Heart left ventricle (tissue), 16 donors: ENCODE results near the gene EIF4E1B. TPM values are rescaled to one million over a fixed set of nuclear protein-coding genes. Genes with fewer than 3 reads are reported as not detected.
A peak's percentile ranks its signal among the peaks of the same experiment; 100 is the strongest.

Source experiments
- ATAC-seq, 4 donors: fragments of 200-7000 bp; cut with Tn5 transposase; one replicate each; pipeline ENCODE4 v1.9.1; 2020 to 2022; ENCODE audit warnings: moderate library complexity in 4 of 4, mild to moderate bottlenecking in 3 of 4, moderate number of reproducible peaks in 1 of 4
- DNase-seq, 5 donors: peaks; one replicate each; pipeline ENCODE4 v3.0.0-alpha.2; 2020
- H3K27ac ChIP-seq, 12 donors: fragments of 200-600 bp; sonication (generic) in 4 of 12; one replicate each; pipeline versions ENCODE4 v1.5.0 to v1.8.0; 2016 to 2022; ENCODE audit warnings: mild to moderate bottlenecking in 2 of 12
- H3K27me3 ChIP-seq, 9 donors: fragments of 200-600 bp; sonication (generic) in 2 of 9; one replicate each; pipeline versions ENCODE4 v1.5.1 to v1.8.0; 2016 to 2022; ENCODE audit warnings: mild to moderate bottlenecking in 3 of 9
- H3K36me3 ChIP-seq, 9 donors: fragments of 200-600 bp; sonication (generic) in 2 of 9; one replicate each; pipeline versions ENCODE4 v1.5.0 to v1.8.0; 2018 to 2022; ENCODE audit warnings: mild to moderate bottlenecking in 2 of 9
- H3K4me1 ChIP-seq, 12 donors: fragments of 200-600 bp; sonication (generic) in 4 of 12; one replicate each; pipeline versions ENCODE4 v1.5.0 to v1.8.0; 2016 to 2022; ENCODE audit warnings: mild to moderate bottlenecking in 3 of 12
- H3K4me3 ChIP-seq, 12 donors: fragments of 200-600 bp; sonication (generic) in 4 of 12; one replicate each; pipeline versions ENCODE4 v1.5.0 to v1.8.0; 2017 to 2022; ENCODE audit warnings: mild to moderate bottlenecking in 9 of 12, moderate library complexity in 4 of 12
- H3K9me3 ChIP-seq, 12 donors: fragments of 200-600 bp; sonication (generic) in 4 of 12; one replicate each; pipeline versions ENCODE4 v1.5.0 to v1.8.0; 2016 to 2022; ENCODE audit warnings: mild to moderate bottlenecking in 1 of 12
- CTCF ChIP-seq, 12 donors: fragments of 200-600 bp; sonication (generic) in 4 of 12; IDR thresholded peaks; one replicate each; pipeline versions ENCODE4 v1.5.0 to v1.8.0; 2018 to 2022; ENCODE audit warnings: antibody characterized with exemption in 12 of 12, mild to moderate bottlenecking in 5 of 12
- POLR2A ChIP-seq, 2 donors: fragments of 450-650 bp; IDR thresholded peaks; one replicate each; pipeline ENCODE4 v1.6.1; 2017; ENCODE audit warnings: antibody characterized with exemption in 2 of 2, mild to moderate bottlenecking in 2 of 2, moderate library complexity in 2 of 2
- WGBS, 4 donors: extraction: QIAGEN DNeasy Blood & Tissue Kit in 2 of 4; methylation state at CpG; one replicate each; pipeline versions ENCODE4 v1.1.5 to v1.1.7; 2013 to 2018; 5-methylcytosine and 5-hydroxymethylcytosine counted together
- intact Hi-C, 10 donors: fragments of 100-400 bp; cut with DNase I; formaldehyde crosslinking; loops; one replicate each; pipeline versions ENCODE4 v1.11.1 to v1.14.2; 2022
- polyA plus RNA-seq, 2 donors: library from polyadenylated mRNA; stranded (reverse); fragments of 200-250 nt; gene quantifications; one replicate each; pipeline ENCODE4 v1.2.3, GENCODE V29; 2013
- total RNA-seq, 9 donors: library from RNA; depleted of rRNA in 2 of 9; stranded (reverse); fragments of >200 nt in 2 of 9; fragmentation: NEBNext Ultra II Directional in 3 of 9; extraction: Animal tissue kit (Norgen Biotek cat#: 25700) in 3 of 9; gene quantifications; one replicate each; pipeline versions ENCODE4 v1.1.0 to v1.2.4, GENCODE V29; 2016 to 2023
- donor health status: ischemic (EF 13 %, LVEDD 7.1; RV severe dilation, severe dysfunction).
- donor health status: healthy with polysubstance abuse.
- donor health status: DM: no; HTN: yes; CAD: no.
- donor health status: DM: no; HTN: no; CAD: no.
- donor health status: ischemic (EF 25% LVEDD 6.9; RV normal size, moderate dysfunction).
- donor health status: ischemic (EF 25% LVEDD 5.7; RV mildly dilated, moderate dysfunction).
- donor health status: healthy.
- donor health status: DM: yes; HTN: yes; CAD: no.
- donor health status: ischemic (EF 35%, LVEDD 5.7; RV mildly dilated, moderate dysfunction).
- donor health status: nonischemic (EF 11% LVEDD 7.7; RV severe dilation, severe dysfunction).
- donor health status: DM: yes; HTN: yes; CAD: no.
- donor health status: PGD.
- donor health status: ischemic (EF 29% LVEDD 5.4; RV normal size, mild dysfunction).
- donor health status: nonischemic (EF 23%, LVEDD 6.1; RV moderate dilation, normal function).

The EIF4E1B gene
- total and polyA plus RNA-seq, 11 donors = not detected

GRCh38 chr5:176640616-176641015, 10.1 kb downstream of the EIF4E1B start:
- intact Hi-C loops = loop anchor here in 6 of 10 donors (5.0 to 10.0 kb wide), 3 partner anchors 63 to 276 kb away; partner anchors contain the start of genes ARL10 (in 1 of the 6) and KIAA1191 (in 1 of the 6)
- 81 to 84% (median 83%) methylated on average over 4 of the region's 4 CpGs for WGBS, 4 donors
- Histone ChIP-seq H3K4me3 (no peak overlapping the region), H3K27ac (peak overlapping the region in 1 of 12 donors; percentile 12), H3K4me1 (peaks cover 0 to 11% (median 0%) of the 10 kb centered on the region in 12 donors), H3K36me3 (no peaks in the 10 kb centered on the region), H3K9me3 (no peaks in the 10 kb centered on the region), H3K27me3 (peaks cover 0 to under 1% (median 0%) of the 10 kb centered on the region in 9 donors)
- DNase-seq (peak in 1 of 5 donors; percentile 13), ATAC-seq (no peak)
- no peak for TF ChIP-seq POLR2A (IDR thresholded peaks at IDR 0.05)
- TF ChIP-seq CTCF (IDR thresholded peaks at IDR 0.05) = no peak

- DNase-seq (peak in 1 of 5 donors; percentile 18), ATAC-seq (no peak)
- no peak for TF ChIP-seq POLR2A (IDR thresholded peaks at IDR 0.05)
- no peak for TF ChIP-seq CTCF (IDR thresholded peaks at IDR 0.05)
- intact Hi-C loops = loop anchor here in 6 of 10 donors (5.0 to 10.0 kb wide), 3 partner anchors 66 to 278 kb away; partner anchors contain the start of genes ARL10 (in 1 of the 6) and KIAA1191 (in 1 of the 6)
- Histone ChIP-seq H3K9me3 (no peaks in the 10 kb centered on the region), H3K27me3 (no peaks in the 10 kb centered on the region), H3K27ac (no peak overlapping the region), H3K36me3 (no peaks in the 10 kb centered on the region), H3K4me3 (no peak overlapping the region), H3K4me1 (peaks cover 0 to 19% (median 7%) of the 10 kb centered on the region in 12 donors)
- 54 to 76% (median 64%) methylated on average over 11 to 15 of the region's 15 CpGs for WGBS, 4 donors
Observed at GRCh38 chr5:176642675-176643490, 12.4 kb downstream of the EIF4E1B start.

- H3K36me3 ChIP-seq = no peaks in the 10 kb centered on the region
- intact Hi-C loops = loop anchor here in 7 of 10 donors (2.0 to 10.0 kb wide), 4 partner anchors 66 to 279 kb away; partner anchors contain the start of genes ARL10 (in 1 of the 7) and KIAA1191 (in 1 of the 7)
- DNase-seq (peak in 1 of 5 donors; percentile 19), ATAC-seq (no peak)
- H3K4me1 ChIP-seq = peaks cover 0 to 26% (median 13%) of the 10 kb centered on the region in 12 donors
- no peaks in the 10 kb centered on the region for H3K27me3 ChIP-seq
- no peak overlapping the region for H3K27ac ChIP-seq
- no peak for TF ChIP-seq POLR2A (IDR thresholded peaks at IDR 0.05)
- TF ChIP-seq CTCF (IDR thresholded peaks at IDR 0.05) = no peak
- WGBS, 4 donors = 80 to 85% (median 83%) methylated on average over 8 to 11 of the region's 11 CpGs
- H3K4me3 ChIP-seq = no peak overlapping the region
- no peaks in the 10 kb centered on the region for H3K9me3 ChIP-seq
Observed at GRCh38 chr5:176643491-176644219, 13.2 kb downstream of the EIF4E1B start.
